ENCODE measurements around the gene CYP2W1.

- TF ChIP-seq CTCF (IDR thresholded peaks at IDR 0.05; ENCODE audit: poor library complexity) (no peak), EZH2phosphoT487 (IDR thresholded peaks at IDR 0.05; ENCODE audit: low read depth, severe bottlenecking, unreplicated experiment) (no peak)
These were observed 45.0 kb upstream of the CYP2W1 start for GRCh38 chr7:937856-938484.
